GM12878 (cell line): Measurements from ENCODE around the gene SHC4.

ENCODE experiments used
- ATF7 ChIP-seq: fragments of 450-650 bp; IDR thresholded peaks from 2 replicates; pipeline ENCODE4 v1.6.1; 2016; ENCODE audit warnings: low read depth, mild to moderate bottlenecking
- BHLHE40 ChIP-seq, 2 experiments: fragments of 450-650 bp in 1 of 2; IDR thresholded peaks; 2 replicates each; pipeline ENCODE4 v1.6.1; 2011 to 2017; ENCODE audit warnings: low read depth in 2 of 2, borderline replicate concordance in 1 of 2, improper control_type of control experiment in 1 of 2, low read length in 1 of 2, mild to moderate bottlenecking in 1 of 2
- E2F8 ChIP-seq: fragments of 450-650 bp; IDR thresholded peaks from 2 replicates; pipeline ENCODE4 v1.6.1; 2018; ENCODE audit warnings: mild to moderate bottlenecking, low read depth, moderate library complexity; ENCODE audit not compliant: partially characterized antibody
- EZH2 ChIP-seq: IDR thresholded peaks from 2 replicates; pipeline ENCODE4 v1.6.1; 2012; ENCODE audit warnings: low read depth, mild to moderate bottlenecking, control low read depth, inconsistent platforms, low read length, borderline replicate concordance; ENCODE audit not compliant: control insufficient read depth
- FOS ChIP-seq: IDR thresholded peaks from 3 replicates; pipeline ENCODE4 v1.6.1; 2011; ENCODE audit warnings: borderline replicate concordance; ENCODE audit not compliant: insufficient read length; ENCODE audit errors: extremely low read depth
- MAX ChIP-seq: IDR thresholded peaks from 2 replicates; pipeline ENCODE4 v1.6.1; 2012; ENCODE audit warnings: low read depth, low read length, improper control_type of control experiment
- NFYB ChIP-seq: IDR thresholded peaks from 2 replicates; pipeline ENCODE4 v1.6.1; 2011; ENCODE audit warnings: low read depth, mild to moderate bottlenecking, low read length, improper control_type of control experiment, moderate library complexity; ENCODE audit not compliant: insufficient read depth
- REST ChIP-seq: IDR thresholded peaks from 2 replicates; pipeline ENCODE4 v1.6.1; 2012; ENCODE audit warnings: mild to moderate bottlenecking, low read depth, low read length
- SMARCA5 ChIP-seq: fragments of 450-650 bp; IDR thresholded peaks from 2 replicates; pipeline ENCODE4 v1.6.1; 2017; ENCODE audit warnings: mild to moderate bottlenecking
- SP1 ChIP-seq: IDR thresholded peaks from one replicate; pipeline ENCODE4 v1.6.1; 2011; ENCODE audit warnings: low read depth, low read length
- YY1 ChIP-seq: IDR thresholded peaks from 2 replicates; pipeline ENCODE4 v1.6.1; 2011; ENCODE audit warnings: low read depth, mild to moderate bottlenecking, low read length
- ZNF274 ChIP-seq: IDR thresholded peaks from one replicate; pipeline ENCODE4 v1.8.0; 2011; ENCODE audit not compliant: insufficient read length, insufficient read depth
- TF ChIP-seq, protein P1 (sequence below), 3 experiments: IDR thresholded peaks in 2 of 3; conservative IDR thresholded peaks in 1 of 3; 2 replicates each; pipeline ENCODE4 v1.5.1; 2011; ENCODE audit warnings: low read depth in 3 of 3, low read length in 3 of 3, mild to moderate bottlenecking in 3 of 3, control low read depth in 2 of 3, moderate library complexity in 2 of 3, inconsistent platforms in 1 of 3, mixed read lengths in 1 of 3; ENCODE audit not compliant: control insufficient read depth in 2 of 3, insufficient read depth in 1 of 3; ENCODE audit errors: extremely low read depth in 1 of 3
- TF ChIP-seq, protein P2 (sequence below): IDR thresholded peaks from 2 replicates; pipeline ENCODE4 v1.6.1; 2011; ENCODE audit warnings: low read depth, mild to moderate bottlenecking, low read length, moderate library complexity, borderline replicate concordance; ENCODE audit errors: extremely low read depth

DNA sequence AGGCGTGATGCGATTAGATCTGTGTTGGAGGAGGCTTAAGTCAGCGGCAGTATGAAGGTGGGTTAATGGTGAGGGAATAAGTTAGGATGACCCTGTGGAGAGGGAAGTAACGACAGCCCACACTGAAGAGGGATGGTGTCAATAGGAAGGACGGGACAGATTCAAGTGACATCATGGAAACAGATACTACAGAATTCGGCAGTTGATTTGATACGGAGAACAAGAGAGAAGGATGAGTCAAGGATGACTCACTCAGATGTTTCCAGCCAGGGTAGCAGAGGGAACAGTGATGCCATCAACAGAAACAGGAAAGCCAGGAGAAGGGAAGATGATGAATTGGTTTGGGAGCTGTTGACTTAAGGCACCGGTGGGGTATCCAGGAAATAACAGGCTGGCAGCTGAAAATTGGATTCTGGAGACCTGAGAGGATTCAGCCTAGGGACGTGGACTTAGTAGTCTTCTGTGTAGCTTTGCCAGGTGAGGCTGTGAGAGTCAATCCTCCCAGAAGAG is 38.0 kb downstream of the SHC4 start:
- TF ChIP-seq, protein P1, sequence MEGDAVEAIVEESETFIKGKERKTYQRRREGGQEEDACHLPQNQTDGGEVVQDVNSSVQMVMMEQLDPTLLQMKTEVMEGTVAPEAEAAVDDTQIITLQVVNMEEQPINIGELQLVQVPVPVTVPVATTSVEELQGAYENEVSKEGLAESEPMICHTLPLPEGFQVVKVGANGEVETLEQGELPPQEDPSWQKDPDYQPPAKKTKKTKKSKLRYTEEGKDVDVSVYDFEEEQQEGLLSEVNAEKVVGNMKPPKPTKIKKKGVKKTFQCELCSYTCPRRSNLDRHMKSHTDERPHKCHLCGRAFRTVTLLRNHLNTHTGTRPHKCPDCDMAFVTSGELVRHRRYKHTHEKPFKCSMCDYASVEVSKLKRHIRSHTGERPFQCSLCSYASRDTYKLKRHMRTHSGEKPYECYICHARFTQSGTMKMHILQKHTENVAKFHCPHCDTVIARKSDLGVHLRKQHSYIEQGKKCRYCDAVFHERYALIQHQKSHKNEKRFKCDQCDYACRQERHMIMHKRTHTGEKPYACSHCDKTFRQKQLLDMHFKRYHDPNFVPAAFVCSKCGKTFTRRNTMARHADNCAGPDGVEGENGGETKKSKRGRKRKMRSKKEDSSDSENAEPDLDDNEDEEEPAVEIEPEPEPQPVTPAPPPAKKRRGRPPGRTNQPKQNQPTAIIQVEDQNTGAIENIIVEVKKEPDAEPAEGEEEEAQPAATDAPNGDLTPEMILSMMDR (IDR thresholded peaks at IDR 0.05 in 2 of 3, conservative IDR thresholded peaks at IDR 0.05 in 1 of 3; ENCODE audit: control insufficient read depth in 2 of 3, extremely low read depth in 1 of 3, insufficient read depth in 1 of 3, low read depth in 3 of 3, low read length in 3 of 3): no peak
- TF ChIP-seq FOS: no peak
- TF ChIP-seq MAX: no peak
- no peak for TF ChIP-seq NFYB
- no peak for TF ChIP-seq E2F8
- no peak for TF ChIP-seq ZNF274
- no peak for TF ChIP-seq SP1
- no peak for TF ChIP-seq BHLHE40 (IDR thresholded peaks at IDR 0.05; ENCODE audit: borderline replicate concordance in 1 of 2, low read depth in 2 of 2, low read length in 1 of 2)
- TF ChIP-seq, protein P2, sequence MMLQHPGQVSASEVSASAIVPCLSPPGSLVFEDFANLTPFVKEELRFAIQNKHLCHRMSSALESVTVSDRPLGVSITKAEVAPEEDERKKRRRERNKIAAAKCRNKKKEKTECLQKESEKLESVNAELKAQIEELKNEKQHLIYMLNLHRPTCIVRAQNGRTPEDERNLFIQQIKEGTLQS: no peak
- TF ChIP-seq SMARCA5: no peak
- no peak for TF ChIP-seq EZH2
- TF ChIP-seq ATF7: no peak
- no peak for TF ChIP-seq REST
- TF ChIP-seq YY1: no peak
